Pancreas (tissue), 10 donors: ENCODE measurements around the gene TEF. TPM values are rescaled to one million over a fixed set of nuclear protein-coding genes. Genes with fewer than 3 reads are reported as not detected.

ENCODE experiments used
- ATAC-seq, 4 donors: fragments of 200-7000 bp; cut with Tn5 transposase; one replicate each; pipeline versions ENCODE4 v1.8.0 to v1.9.1; 2020; ENCODE audit warnings: mild to moderate bottlenecking in 4 of 4, moderate library complexity in 4 of 4
- DNase-seq, 6 donors: peaks; one replicate each; pipeline ENCODE4 v3.0.0-alpha.2; 2020
- FAIRE-seq: peaks from 2 replicates; lab custom pipeline; 2012; peaks lifted over from hg19 to GRCh38; lab: Jason Lieb, UNC
- H3K27ac ChIP-seq, 4 donors: fragments of 200-600 bp; sonication (generic); 1 replicate in 3 of 4; 2 replicates in 1 of 4; pipeline versions ENCODE4 v1.5.0 to v1.8.0; 2020
- H3K27me3 ChIP-seq, 4 donors: fragments of 200-600 bp; one replicate each; pipeline ENCODE4 v1.8.0; 2021
- H3K36me3 ChIP-seq, 3 donors: fragments of 200-600 bp; sonication (generic) in 1 of 3; one replicate each; pipeline versions ENCODE4 v1.5.0 to v1.8.0; 2020 to 2021
- H3K4me1 ChIP-seq, 3 donors: fragments of 200-600 bp; one replicate each; pipeline ENCODE4 v1.8.0; 2021
- H3K4me3 ChIP-seq, 4 donors: fragments of 200-600 bp; sonication (generic) in 2 of 4; one replicate each; pipeline versions ENCODE4 v1.5.0 to v1.8.0; 2020 to 2021
- H3K9me3 ChIP-seq, 4 donors: fragments of 200-600 bp; one replicate each; pipeline ENCODE4 v1.8.0; 2021
- WGBS, 2 donors: extraction: QIAGEN DNeasy Blood & Tissue Kit; methylation state at CpG; one replicate each; pipeline ENCODE4 v1.1.7; 2013; 5-methylcytosine and 5-hydroxymethylcytosine counted together
- intact Hi-C, 3 donors: fragments of 100-400 bp; cut with DNase I; formaldehyde crosslinking; loops; one replicate each; pipeline versions ENCODE4 v1.11.1 to v1.14.2; 2022
- polyA plus RNA-seq, 2 donors: library from polyadenylated mRNA; stranded (reverse); fragments of 200-250 nt; gene quantifications; one replicate each; pipeline ENCODE4 v1.2.3, GENCODE V29; 2013
- total RNA-seq, 6 donors: library from RNA; stranded (reverse); fragmentation: NEBNext Ultra II Directional in 4 of 6; extraction: Animal tissue kit (Norgen Biotek cat#: 25700) in 4 of 6; gene quantifications; one replicate each; pipeline versions ENCODE4 v1.2.1 to v1.2.4, GENCODE V29; 2021 to 2023
- TF ChIP-seq, protein P1 (sequence below), 4 donors: fragments of 200-600 bp; sonication (generic) in 3 of 4; IDR thresholded peaks; one replicate each; pipeline versions ENCODE4 v1.5.0 to v1.8.0; 2021; ENCODE audit warnings: antibody characterized with exemption in 4 of 4
- donor health status: healthy with polysubstance abuse.
- donor health status: DM: no; HTN: no; CAD: no; lungs with moderate emphysema.
- donor health status: DM: no; HTN: no; CAD: no.
- donor health status: control.
- donor health status: control.
- donor health status: Bipolar disorder and iron deficiency.
- donor health status: DM: yes; HTN: yes; CAD: no.
- donor health status: DM: no; HTN: no; CAD: no.
- donor health status: DM: no; HTN: no; CAD: no.
- donor health status: DM: yes; HTN: yes; CAD: no.

Gene TEF
- total and polyA plus RNA-seq, 8 donors: 8.3 to 19.6 (median 17.6) TPM

- Histone ChIP-seq H3K36me3 (no peaks in the 10 kb centered on the region), H3K4me1 (peaks cover 8 to 32% (median 13%) of the 10 kb centered on the region in 3 donors), H3K27ac (peak overlapping the region; percentile 75 to 86 (median 80)), H3K27me3 (no peaks in the 10 kb centered on the region), H3K4me3 (peak overlapping the region; percentile 14 to 61 (median 56)), H3K9me3 (no peaks in the 10 kb centered on the region)
- DNase-seq: peak; percentile 98 to 100 (median 100)
- 2% methylated on average over 21 of the region's 21 CpGs for whole genome bisulfite sequencing, 2 donors
- intact Hi-C loops: loop anchor here in 1 of 3 donors (10.0 kb wide), 1 partner anchor 62 kb away; the partner anchor contains the start of gene ZC3H7B
- peak; percentile 81 to 91 (median 86) for ATAC-seq
- FAIRE-seq: peak; percentile 47
- TF ChIP-seq, protein P1, sequence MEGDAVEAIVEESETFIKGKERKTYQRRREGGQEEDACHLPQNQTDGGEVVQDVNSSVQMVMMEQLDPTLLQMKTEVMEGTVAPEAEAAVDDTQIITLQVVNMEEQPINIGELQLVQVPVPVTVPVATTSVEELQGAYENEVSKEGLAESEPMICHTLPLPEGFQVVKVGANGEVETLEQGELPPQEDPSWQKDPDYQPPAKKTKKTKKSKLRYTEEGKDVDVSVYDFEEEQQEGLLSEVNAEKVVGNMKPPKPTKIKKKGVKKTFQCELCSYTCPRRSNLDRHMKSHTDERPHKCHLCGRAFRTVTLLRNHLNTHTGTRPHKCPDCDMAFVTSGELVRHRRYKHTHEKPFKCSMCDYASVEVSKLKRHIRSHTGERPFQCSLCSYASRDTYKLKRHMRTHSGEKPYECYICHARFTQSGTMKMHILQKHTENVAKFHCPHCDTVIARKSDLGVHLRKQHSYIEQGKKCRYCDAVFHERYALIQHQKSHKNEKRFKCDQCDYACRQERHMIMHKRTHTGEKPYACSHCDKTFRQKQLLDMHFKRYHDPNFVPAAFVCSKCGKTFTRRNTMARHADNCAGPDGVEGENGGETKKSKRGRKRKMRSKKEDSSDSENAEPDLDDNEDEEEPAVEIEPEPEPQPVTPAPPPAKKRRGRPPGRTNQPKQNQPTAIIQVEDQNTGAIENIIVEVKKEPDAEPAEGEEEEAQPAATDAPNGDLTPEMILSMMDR (IDR thresholded peaks at IDR 0.05): peak in 1 of 4 donors; percentile 24
Measured at GRCh38 chr22:41367039-41367679, 14.6 kb upstream of the TEF start.

DNA sequence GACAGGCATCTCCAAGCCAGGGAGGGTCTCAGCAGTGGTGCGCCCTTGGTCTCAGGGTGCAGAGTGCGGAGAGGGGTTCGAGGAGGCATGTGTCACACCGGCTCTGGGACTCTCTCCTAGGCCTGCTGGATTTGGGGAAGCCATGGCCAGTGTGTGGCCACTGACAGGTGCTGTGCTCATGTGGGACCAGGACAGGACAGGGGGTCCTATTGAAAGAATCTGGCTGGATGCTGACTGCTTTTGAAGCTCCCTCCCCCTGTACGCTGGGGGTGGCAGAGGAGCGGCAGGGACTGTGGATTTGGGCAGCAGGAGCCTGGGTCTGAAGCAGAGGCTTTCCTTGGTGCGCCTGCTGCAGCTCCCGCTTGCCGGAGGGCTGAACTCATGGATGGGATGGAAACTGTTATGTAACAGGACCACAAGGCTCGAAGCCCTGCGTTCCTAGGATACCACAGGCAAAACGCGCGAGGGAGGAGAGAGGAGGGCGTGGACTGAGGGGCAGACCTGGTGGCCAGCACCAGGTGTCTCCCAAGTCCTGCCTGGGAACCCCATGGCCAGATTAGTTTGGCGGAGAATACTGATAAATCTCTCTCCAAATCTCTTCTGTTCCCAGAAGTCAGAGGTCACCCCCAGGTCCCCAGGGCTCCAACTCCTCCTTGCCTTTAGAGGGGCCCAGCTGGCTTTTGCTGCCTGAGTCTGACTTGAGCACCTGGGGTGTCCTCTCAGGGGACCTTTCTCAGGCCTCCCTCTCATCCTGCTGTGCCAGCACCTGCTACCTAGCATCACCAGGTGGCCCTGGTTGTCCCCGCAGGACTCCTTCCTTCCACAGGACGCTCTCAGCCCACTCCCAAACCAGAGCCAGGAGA, 13.8 kb upstream of the TEF start:
- H3K36me3 ChIP-seq: no peaks in the 10 kb centered on the region
- 12 to 16% methylated on average over 18 of the region's 18 CpGs for WGBS, 2 donors
- intact Hi-C loops: loop anchor here in 1 of 3 donors (10.0 kb wide), 1 partner anchor 63 kb away; the partner anchor contains the start of gene ZC3H7B
- no peaks in the 10 kb centered on the region for H3K9me3 ChIP-seq
- TF ChIP-seq, protein P1 (IDR thresholded peaks at IDR 0.05): no peak
- no peak for FAIRE-seq
- peaks cover 8 to 32% (median 13%) of the 10 kb centered on the region in 3 donors for H3K4me1 ChIP-seq
- no peaks in the 10 kb centered on the region for H3K27me3 ChIP-seq
- DNase-seq: peak; percentile 60 to 85 (median 71)
- H3K4me3 ChIP-seq: peak overlapping the region; percentile 14 to 61 (median 56)
- peak overlapping the region; percentile 75 to 86 (median 80) for H3K27ac ChIP-seq
- ATAC-seq: peak; percentile 36 to 58 (median 50)

DNA sequence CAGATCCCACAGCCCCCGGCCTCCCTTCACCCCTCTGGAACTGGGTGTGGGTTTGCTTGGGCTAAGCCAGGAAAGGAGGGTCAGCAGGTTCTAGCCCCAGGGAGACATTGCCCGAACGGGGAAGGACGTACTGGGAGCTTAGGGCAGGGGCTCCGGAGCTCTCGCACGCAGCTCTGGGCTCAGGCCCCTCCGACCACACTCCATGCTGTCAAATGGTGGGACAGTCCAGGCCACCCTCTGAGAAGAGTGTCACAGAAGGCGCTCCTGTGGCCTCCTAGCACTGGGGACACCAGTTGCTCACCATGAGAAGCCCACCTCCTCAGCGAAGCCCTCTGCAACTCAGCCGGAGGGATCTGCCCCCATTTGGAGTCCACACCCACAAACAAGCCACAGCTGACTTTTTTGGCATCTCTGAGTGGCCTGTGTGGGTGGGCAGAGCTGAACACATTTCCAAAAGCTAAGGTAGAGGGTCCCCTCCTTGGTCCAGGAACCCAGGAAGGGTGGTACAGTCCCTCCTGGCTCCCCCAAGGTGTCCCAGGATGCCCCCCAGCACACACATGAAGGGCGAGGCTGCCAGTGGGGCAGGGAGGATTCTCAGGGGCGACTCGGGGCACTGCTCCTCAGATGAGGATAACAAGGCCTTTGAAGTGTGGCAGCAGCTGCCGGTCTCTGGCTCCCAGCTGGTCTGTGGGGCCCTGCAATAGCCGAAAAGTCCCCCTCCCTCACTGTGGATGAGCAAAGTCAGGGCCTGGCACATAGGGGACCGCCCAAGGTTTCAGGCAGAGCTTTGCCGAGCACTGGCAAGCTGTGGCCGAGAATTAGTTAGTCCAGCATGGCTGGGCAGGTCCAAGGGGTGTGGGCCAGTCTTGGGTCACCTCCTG, 13.0 kb upstream of the TEF start:
- Histone ChIP-seq H3K27me3 (no peaks in the 10 kb centered on the region), H3K4me3 (peak overlapping the region; percentile 14 to 61 (median 56)), H3K36me3 (no peaks in the 10 kb centered on the region), H3K9me3 (no peaks in the 10 kb centered on the region), H3K27ac (peak overlapping the region; percentile 75 to 86 (median 80)), H3K4me1 (peaks cover 8 to 32% (median 13%) of the 10 kb centered on the region in 3 donors)
- FAIRE-seq (no peak), DNase-seq (peak in 3 of 6 donors; percentile 28 to 74 (median 32)), ATAC-seq (no peak)
- intact Hi-C loops: loop anchor here in 1 of 3 donors (10.0 kb wide), 1 partner anchor 64 kb away; the partner anchor contains the start of gene ZC3H7B
- 34 to 42% methylated on average over 19 of the region's 19 CpGs for WGBS, 2 donors
- TF ChIP-seq, protein P1 (IDR thresholded peaks at IDR 0.05): no peak

DNA sequence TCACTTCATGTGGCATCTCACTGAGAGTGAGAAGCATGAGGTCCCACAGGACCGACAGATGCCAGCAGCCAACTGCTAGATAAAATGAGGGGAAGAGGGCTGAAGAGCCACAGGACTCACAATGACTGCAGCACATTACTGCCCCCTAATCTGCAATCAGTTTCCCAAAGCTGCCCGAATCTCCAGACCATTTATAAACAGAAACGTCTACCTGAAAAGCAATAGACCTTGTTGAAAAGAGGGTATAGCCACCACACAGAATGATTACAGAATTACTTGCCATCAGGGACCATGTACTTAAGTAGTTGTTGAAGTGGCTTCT, 12.4 kb upstream of the TEF start:
- no peaks in the 10 kb centered on the region for H3K36me3 ChIP-seq
- ATAC-seq: no peak
- H3K4me1 ChIP-seq: peaks cover 8 to 29% (median 13%) of the 10 kb centered on the region in 3 donors
- intact Hi-C loops: loop anchor here in 1 of 3 donors (10.0 kb wide), 1 partner anchor 65 kb away; the partner anchor contains the start of gene ZC3H7B
- H3K27me3 ChIP-seq: no peaks in the 10 kb centered on the region
- H3K27ac ChIP-seq: peak overlapping the region; percentile 75 to 86 (median 80)
- TF ChIP-seq, protein P1 (IDR thresholded peaks at IDR 0.05): no peak
- WGBS, 2 donors: 17 to 21% methylated on average over 3 of the region's 3 CpGs
- H3K4me3 ChIP-seq: peak overlapping the region in 3 of 4 donors; percentile 56 to 61 (median 56)
- FAIRE-seq: no peak
- H3K9me3 ChIP-seq: no peaks in the 10 kb centered on the region
- no peak for DNase-seq
